ENCODE results near the gene OTOS.
A peak's percentile ranks its signal among the peaks of the same experiment; 100 is the strongest.

Gene OTOS

GRCh38 chr2:240149943-240150784 lies 9.7 kb upstream of the OTOS start:
- DNase-seq: peak; percentile 38

- DNase-seq: no peak
These were observed 7.6 kb upstream of the OTOS start for GRCh38 chr2:240147911-240148587.

DNA sequence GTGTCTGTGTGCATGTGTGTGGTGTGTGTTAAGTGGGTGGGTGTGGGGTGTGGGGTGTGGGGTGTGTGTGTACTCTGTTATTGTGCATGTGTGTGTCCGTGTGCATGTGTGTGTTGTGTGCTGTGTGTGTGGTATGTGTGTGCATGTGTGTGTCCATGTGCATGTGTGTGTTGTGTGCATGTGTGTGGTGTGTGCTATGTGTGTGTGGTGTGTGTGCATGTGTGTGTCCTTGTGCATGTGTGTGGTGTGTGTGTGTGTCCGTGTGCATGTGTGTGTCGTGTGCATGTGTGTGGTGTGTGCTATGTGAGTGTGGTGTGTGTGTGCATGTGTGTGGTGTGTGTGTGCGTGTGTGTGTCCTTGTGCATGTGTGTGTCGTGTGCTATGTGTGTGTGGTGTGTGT lies 6.9 kb upstream of the OTOS start:
- no peak for DNase-seq

DNA sequence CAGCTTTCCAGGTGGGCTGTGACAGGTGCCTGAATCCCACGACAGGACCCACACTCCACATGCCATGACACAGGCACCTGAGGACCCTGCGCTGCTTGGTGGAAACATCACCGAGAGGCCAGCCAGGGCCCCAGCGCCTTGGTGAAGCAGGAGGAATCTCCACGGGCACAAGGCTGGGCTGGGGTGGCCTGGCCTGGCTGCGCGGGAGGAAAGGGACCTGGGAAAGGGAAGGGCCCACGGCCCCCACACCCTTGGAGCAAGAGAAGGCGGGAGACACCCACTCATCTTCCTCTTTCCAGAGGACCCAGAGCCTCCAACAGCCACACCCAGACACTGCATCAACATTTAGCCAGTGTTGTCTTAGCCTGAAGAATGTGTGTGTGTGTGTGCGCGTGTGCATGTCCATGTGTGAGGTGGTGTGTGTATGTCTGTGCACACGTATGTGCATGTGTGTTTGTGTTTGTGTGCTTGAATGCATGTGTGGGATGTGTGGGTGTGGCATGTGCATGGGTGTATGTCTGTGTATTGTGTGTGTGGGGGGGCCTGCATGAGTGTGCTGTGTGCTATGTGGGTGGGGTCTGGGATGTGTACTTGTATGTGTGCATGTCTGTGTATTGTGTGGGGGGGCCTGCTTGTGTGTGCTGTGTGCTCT lies 6.3 kb upstream of the OTOS start:
- DNase-seq: no peak

DNA sequence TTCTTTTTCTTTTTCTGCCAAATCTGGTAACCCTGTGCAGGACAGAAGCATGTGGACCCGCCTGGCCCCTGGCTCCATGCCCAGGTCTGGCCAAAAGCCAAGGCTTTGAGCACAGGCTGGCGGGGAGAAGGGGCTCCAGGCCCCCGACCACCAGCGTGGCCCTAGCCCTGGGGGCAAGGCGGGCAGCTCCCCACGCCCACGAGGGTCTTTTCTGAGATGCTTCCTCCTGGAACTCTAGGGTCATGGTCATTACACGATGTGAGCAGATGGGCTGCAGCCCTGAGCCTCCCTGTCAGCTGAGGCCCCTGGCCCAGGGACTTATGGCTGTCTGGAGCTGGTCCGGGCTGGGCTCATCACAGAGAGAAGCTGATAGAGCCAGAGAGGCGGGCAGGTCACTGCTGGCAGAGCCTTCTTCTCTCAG lies 5.7 kb upstream of the OTOS start:
- DNase-seq: no peak

- DNase-seq: no peak
These were observed 5.0 kb upstream of the OTOS start for GRCh38 chr2:240145461-240145860.

DNA sequence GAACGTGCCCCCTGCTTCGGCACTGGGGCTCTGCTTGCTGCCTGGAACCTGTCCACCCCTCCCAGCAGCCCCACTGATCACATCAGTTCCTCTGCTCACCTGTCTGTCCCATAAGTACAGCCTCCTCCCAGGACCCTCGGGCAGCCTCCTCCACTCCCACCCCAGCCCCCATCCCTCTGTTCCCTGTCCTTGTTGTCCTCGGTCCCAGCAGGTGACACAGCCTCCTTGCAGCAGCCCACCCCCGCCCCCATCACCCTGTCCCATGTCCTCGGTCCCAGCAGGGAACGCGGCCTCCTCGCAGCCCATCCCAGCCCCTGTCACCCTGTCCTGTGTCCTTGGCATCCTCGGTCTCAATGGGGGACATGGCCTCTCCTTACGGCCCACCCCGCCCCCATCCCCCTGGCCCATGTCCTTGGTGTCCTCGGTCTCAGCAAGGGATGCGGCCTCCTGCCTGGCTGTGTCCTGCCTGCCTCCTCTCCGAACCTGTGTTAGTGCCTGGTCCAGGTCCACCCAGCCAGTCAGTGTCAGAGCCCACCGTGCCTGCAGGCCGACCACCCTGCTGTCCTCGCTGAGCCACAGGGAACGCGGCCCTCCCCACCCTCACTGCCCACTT lies 4.3 kb upstream of the OTOS start:
- DNase-seq: no peak

DNA sequence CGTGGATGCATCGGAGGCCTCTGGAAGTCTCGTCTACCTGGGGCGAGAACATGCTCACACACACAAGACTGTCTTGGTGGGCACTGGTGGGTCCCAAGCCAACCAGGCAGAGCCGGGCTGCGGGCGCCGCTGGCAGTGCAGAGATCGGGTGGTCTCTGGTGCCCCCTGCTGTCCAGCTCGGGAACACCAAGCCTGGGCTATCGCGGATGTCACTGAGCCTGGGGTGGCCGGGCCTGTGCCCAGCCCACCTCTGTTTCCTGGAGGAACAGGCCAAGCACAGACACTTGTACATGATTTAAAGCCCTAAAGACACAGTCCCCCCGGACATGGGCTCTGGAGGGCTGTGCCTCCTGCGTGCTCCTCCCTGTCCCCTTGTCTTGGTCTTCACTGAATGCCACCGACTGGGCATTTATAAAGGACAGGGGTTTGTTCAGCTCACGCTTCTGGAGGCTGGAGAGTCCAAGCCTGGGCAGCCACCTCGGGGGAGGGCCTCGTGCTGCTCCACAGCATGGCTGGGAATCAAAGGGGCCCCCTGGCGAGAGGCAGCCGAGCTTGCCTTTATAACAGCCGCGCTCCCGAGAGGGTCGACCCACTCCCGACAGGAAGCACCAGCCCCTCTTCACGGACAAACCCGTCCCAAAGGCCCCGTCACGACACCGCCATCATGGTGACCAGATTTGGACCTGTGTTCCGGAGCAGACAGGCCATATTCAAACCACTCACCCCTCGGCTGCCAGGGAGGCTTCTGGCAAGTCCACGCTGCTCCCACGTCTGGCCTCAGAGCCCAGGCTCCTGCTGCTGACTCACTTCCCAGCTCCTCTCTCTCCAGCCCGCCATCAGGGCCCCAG lies 3.6 kb upstream of the OTOS start:
- peak; percentile 73 for DNase-seq

- DNase-seq: no peak
These were observed 2.8 kb upstream of the OTOS start for GRCh38 chr2:240143276-240143675.

- DNase-seq: no peak
These were observed 2.4 kb upstream of the OTOS start for GRCh38 chr2:240142859-240143258.

- no peak for DNase-seq
These were observed 1.9 kb upstream of the OTOS start for GRCh38 chr2:240142256-240142775.

- no peak for DNase-seq
These were observed 1.3 kb upstream of the OTOS start for GRCh38 chr2:240141736-240142135.

DNA sequence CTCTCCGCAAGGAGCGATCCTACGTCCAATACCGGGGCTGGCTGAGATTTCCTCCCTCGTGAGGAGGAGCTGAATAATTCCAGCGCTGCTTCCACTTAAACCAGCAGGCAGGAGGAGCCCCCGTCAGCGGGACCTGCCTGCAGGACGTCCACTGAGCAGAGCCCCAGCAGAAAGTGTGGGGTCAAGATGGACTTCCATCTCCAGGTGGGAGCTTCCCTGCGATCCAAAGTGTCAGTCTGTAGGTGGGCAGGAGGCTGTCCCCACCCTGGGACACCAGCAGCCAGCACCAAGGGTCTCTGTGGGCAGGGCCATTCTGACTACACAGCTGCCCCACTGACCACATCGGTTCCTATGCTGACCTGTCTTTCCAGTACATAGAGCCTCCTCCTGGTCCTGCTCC lies 462 bp upstream of the OTOS start:
- no peak for DNase-seq

- no peak for DNase-seq
These were observed 628 bp downstream of the OTOS start for GRCh38 chr2:240139666-240140393.

DNA sequence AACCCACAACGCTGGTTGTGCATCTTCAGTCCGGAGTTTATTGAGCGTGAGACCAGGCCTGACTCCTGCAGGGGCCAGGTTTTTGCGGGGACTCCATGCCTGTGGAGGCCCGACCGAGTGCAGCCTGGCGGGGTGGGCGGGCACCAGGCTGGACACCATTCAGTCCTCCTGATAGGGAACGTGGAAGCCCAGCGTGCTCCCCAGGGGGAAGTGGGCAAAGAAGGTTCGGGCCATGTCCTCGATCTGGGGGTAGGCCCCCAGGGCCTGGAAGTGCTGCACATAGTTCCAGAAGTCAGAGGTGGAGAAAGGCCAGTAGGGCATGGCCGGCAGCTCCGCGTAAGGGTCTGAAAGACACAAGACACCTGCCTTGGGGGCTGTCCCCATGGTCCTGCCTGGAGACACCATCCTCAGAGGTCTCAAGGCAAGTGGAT lies 1.4 kb downstream of the OTOS start:
- DNase-seq: no peak

DNA sequence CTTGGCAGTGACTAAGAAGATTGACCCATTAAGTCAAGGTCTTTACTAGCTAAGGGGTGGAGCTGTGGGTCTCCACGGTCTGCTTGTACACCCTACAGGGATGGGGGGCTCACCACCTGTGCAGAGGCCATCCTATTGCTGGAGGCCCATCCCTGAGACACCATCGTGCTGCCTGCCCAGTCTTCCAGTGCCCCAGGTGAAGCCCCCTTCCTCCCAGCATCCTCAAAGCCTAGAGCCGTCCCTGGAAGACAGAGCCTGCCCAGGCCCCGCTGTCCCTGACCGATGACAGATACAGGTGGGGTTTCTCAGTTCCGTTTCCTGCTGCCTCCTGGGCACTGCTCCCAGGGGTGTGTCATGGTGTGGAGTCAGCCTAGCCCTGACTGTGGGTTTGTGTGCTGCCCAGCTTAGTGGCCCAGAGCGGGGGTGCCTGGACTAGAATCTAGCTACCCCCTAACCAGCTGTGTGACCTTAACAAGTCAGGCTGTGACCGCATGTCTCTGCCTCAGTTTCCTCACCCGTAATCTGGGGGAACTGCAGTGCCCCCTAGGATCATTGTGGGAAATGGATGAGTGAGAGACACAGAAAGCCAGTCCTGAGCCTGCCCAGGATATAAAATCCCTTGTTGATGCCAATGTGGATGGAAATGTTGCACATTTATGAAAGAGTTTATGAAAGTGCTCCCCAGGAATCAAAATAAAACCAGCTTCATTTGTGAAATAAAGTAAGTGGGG lies 2.0 kb downstream of the OTOS start:
- no peak for DNase-seq

DNA sequence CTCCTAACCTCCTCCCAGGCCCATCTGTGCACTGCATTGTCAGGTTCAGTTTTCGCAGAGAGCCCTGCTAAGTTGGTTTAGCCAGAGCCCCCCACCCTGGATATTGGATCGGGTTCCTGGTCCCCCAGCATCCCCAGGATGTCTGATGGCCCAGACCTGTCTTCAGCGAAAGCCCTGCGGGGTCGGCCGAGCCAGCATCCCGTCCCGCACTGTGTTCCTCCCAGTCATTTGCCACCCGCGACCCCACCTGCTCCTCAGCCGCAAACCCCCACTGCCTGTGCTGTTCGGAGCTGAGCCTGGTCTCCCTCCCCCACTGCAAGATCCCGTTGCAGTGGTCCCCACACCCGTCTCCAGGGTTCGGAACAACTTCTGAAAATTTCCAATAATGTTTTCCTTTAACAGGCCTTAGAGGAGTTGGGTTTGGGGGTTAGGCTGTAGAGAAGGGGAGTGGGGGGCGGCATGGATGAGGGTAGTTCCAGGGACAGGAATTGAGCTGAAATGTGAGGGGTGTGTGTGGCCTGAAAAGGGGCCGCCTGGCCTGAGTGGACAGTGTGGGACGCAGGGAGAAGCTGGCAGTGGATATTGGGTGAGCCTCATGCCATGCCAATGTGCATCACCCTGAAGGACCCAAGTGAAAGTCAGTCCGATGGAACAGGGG lies 2.7 kb downstream of the OTOS start:
- no peak for DNase-seq

GRCh38 chr2:240136671-240137292 lies 3.7 kb downstream of the OTOS start:
- DNase-seq: no peak

DNA sequence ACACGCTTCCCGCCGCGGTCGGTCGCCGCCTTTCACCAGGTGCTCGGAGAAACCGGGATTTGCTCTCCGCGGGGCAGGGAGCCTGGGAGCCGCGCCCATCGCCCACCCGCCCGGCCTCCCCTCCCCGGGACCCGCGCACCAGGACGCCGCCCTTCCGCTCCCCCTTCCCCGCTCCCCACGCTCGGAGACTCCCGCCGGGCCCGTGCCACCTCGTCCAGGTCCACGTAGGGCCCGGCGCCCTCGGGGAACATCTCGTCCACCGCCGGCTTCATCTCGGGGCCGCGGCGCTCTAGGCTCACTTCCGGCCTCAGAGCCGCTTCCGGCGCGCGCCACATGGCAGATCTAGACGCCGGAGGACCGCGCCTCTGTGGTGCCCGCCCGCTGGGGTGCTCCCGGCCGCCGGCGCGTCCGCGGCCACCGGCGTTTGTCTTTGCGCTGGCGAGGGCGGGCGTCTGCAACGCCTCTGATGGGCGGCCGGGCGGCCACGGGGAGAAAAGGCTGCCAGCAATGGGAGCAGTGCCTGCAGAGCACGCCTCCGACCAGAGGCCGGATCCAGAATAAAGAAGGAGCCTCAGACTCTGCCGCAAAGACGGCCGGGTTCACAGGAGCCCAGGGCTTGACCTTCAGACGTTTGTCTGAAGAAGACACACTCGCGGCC lies 4.3 kb downstream of the OTOS start, which contains the start of gene COPS9:
TSS of gene COPS9 (minus strand) at position 293 of the 658 bp plus-strand sequence. CDS start at position 272, 21 bp downstream.
- peak; percentile 36 for DNase-seq
